KMS-11 (cell line): ENCODE data around the gene HBE1.

Experiments used
- H2AFZ ChIP-seq: fragments of 200-600 bp; sonication (generic); 2 replicates; pipeline ENCODE4 v1.6.1; 2016; ENCODE audit warnings: antibody characterized with exemption, mixed run types, low read depth
- H3K27ac ChIP-seq: fragments of 200-600 bp; sonication (generic); 2 replicates; pipeline ENCODE4 v1.6.1; 2016; ENCODE audit warnings: mild to moderate bottlenecking, mixed run types
- H3K27me3 ChIP-seq: fragments of 200-600 bp; sonication (generic); 2 replicates; pipeline ENCODE4 v1.6.1; 2017; ENCODE audit warnings: mild to moderate bottlenecking, low read depth, mixed run types, moderate library complexity; ENCODE audit not compliant: insufficient read depth
- H3K36me3 ChIP-seq: fragments of 200-600 bp; sonication (generic); 2 replicates; pipeline ENCODE4 v1.6.1; 2017; ENCODE audit warnings: mild to moderate bottlenecking, mixed run types; ENCODE audit not compliant: insufficient read depth
- H3K4me1 ChIP-seq: fragments of 200-600 bp; sonication (generic); 2 replicates; pipeline ENCODE4 v1.6.1; 2016; ENCODE audit warnings: mild to moderate bottlenecking, low read depth, mixed run types; ENCODE audit not compliant: poor library complexity, severe bottlenecking
- H3K4me2 ChIP-seq: fragments of 200-600 bp; sonication (generic); 2 replicates; pipeline ENCODE4 v1.7.0; 2016; ENCODE audit warnings: mild to moderate bottlenecking, mixed run types
- H3K4me3 ChIP-seq: fragments of 200-600 bp; sonication (generic); IDR thresholded peaks from 2 replicates; pipeline ENCODE4 v1.6.1; 2017; ENCODE audit warnings: low read depth, low read length, mixed read lengths; ENCODE audit not compliant: insufficient read depth
- H3K79me2 ChIP-seq: fragments of 200-600 bp; sonication (generic); 2 replicates; pipeline ENCODE4 v1.6.1; 2016; ENCODE audit warnings: low read depth, mixed run types; ENCODE audit not compliant: insufficient read depth
- H3K9ac ChIP-seq: fragments of 200-600 bp; sonication (generic); 2 replicates; pipeline ENCODE4 v1.6.1; 2016; ENCODE audit warnings: mild to moderate bottlenecking, mixed run types
- H4K20me1 ChIP-seq: fragments of 200-600 bp; sonication (generic); 2 replicates; pipeline ENCODE4 v1.6.1; 2016; ENCODE audit warnings: mild to moderate bottlenecking, mixed run types; ENCODE audit not compliant: insufficient read depth
- CTCF ChIP-seq: fragments of 200-600 bp; sonication (generic); conservative IDR thresholded peaks from 2 replicates; pipeline ENCODE4 v1.6.1; 2017; ENCODE audit warnings: low read depth, mild to moderate bottlenecking, antibody characterized with exemption, low read length, moderate library complexity, mixed read lengths

Gene HBE1

GRCh38 chr11:5289696-5290095 is 20.0 kb upstream of the HBE1 start:
- no peak overlapping the region for H3K4me3 ChIP-seq
- no peaks in the 10 kb centered on the region for H4K20me1 ChIP-seq
- no peak overlapping the region for H3K9ac ChIP-seq
- H2AFZ ChIP-seq, result no peak overlapping the region
- H3K36me3 ChIP-seq, result no peaks in the 10 kb centered on the region
- no peaks in the 10 kb centered on the region for H3K27me3 ChIP-seq
- H3K79me2 ChIP-seq, result no peaks in the 10 kb centered on the region
- TF ChIP-seq CTCF, result no peak
- no peak overlapping the region for H3K4me2 ChIP-seq
- no peak overlapping the region for H3K27ac ChIP-seq
- H3K4me1 ChIP-seq, result no peaks in the 10 kb centered on the region

GRCh38 chr11:5288906-5289550 is 19.3 kb upstream of the HBE1 start:
- no peak overlapping the region for H2AFZ ChIP-seq
- no peak overlapping the region for H3K4me3 ChIP-seq
- H3K27ac ChIP-seq, result no peak overlapping the region
- TF ChIP-seq CTCF, result no peak
- no peaks in the 10 kb centered on the region for H3K4me1 ChIP-seq
- no peaks in the 10 kb centered on the region for H4K20me1 ChIP-seq
- H3K79me2 ChIP-seq, result no peaks in the 10 kb centered on the region
- no peak overlapping the region for H3K9ac ChIP-seq
- no peak overlapping the region for H3K4me2 ChIP-seq
- H3K36me3 ChIP-seq, result no peaks in the 10 kb centered on the region
- no peaks in the 10 kb centered on the region for H3K27me3 ChIP-seq

GRCh38 chr11:5288108-5288905 is 18.6 kb upstream of the HBE1 start:
- Histone ChIP-seq H3K4me2 (no peak overlapping the region), H3K36me3 (no peaks in the 10 kb centered on the region), H3K27me3 (no peaks in the 10 kb centered on the region), H3K79me2 (no peaks in the 10 kb centered on the region), H2AFZ (no peak overlapping the region), H3K27ac (no peak overlapping the region), H3K9ac (no peak overlapping the region), H3K4me1 (no peaks in the 10 kb centered on the region), H4K20me1 (no peaks in the 10 kb centered on the region), H3K4me3 (no peak overlapping the region)
- TF ChIP-seq CTCF, result no peak

GRCh38 chr11:5286901-5287300 is 17.2 kb upstream of the HBE1 start:
- no peaks in the 10 kb centered on the region for H4K20me1 ChIP-seq
- no peak for TF ChIP-seq CTCF

More at GRCh38 chr11:5286901-5287300, 17.2 kb upstream of the HBE1 start:
- no peaks in the 10 kb centered on the region for H3K27me3 ChIP-seq
- no peaks in the 10 kb centered on the region for H3K36me3 ChIP-seq
- H3K4me1 ChIP-seq, result no peaks in the 10 kb centered on the region
- no peak overlapping the region for H3K9ac ChIP-seq
- H3K27ac ChIP-seq, result no peak overlapping the region
- no peaks in the 10 kb centered on the region for H3K79me2 ChIP-seq
- H3K4me3 ChIP-seq, result no peak overlapping the region
- H2AFZ ChIP-seq, result no peak overlapping the region
- no peak overlapping the region for H3K4me2 ChIP-seq
